Neural progenitor cell (in vitro differentiated cells): Measurements from ENCODE around the gene LTBP3. TPM values are rescaled to one million over a fixed set of nuclear protein-coding genes. Genes with fewer than 3 reads are reported as not detected.

Experiments used
- DNase-seq: peaks from one replicate; pipeline ENCODE4 v3.0.0-alpha.2; 2016; ENCODE audit warnings: low spot score
- H2AFZ ChIP-seq: fragments of 200-600 bp; sonication (generic); replicated peaks from 2 replicates; pipeline ENCODE4 v1.6.1; 2016; ENCODE audit warnings: antibody characterized with exemption
- H3F3A ChIP-seq: fragments of 200-600 bp; sonication (generic); 2 replicates; pipeline ENCODE4 v1.6.1; 2016; ENCODE audit warnings: antibody characterized with exemption, low read depth
- H3K27ac ChIP-seq: fragments of 200-600 bp; sonication (generic); 2 replicates; pipeline ENCODE4 v1.5.1; 2016; ENCODE audit warnings: mild to moderate bottlenecking
- H3K27me3 ChIP-seq: fragments of 200-600 bp; sonication (generic); 2 replicates; pipeline ENCODE4 v1.6.1; 2016; ENCODE audit warnings: mild to moderate bottlenecking, moderate library complexity
- H3K36me3 ChIP-seq: fragments of 200-600 bp; sonication (generic); 2 replicates; pipeline ENCODE4 v1.5.1; 2016
- H3K4me1 ChIP-seq: fragments of 200-600 bp; sonication (generic); 2 replicates; pipeline ENCODE4 v1.6.1; 2016; ENCODE audit warnings: mixed run types
- H3K4me2 ChIP-seq: fragments of 200-600 bp; sonication (generic); 2 replicates; pipeline ENCODE4 v1.6.1; 2016
- H3K4me3 ChIP-seq: fragments of 200-600 bp; sonication (generic); 2 replicates; pipeline ENCODE4 v1.5.1; 2016
- H3K79me2 ChIP-seq: fragments of 200-600 bp; sonication (generic); 2 replicates; pipeline ENCODE4 v1.6.1; 2016; ENCODE audit warnings: low read depth
- H3K9ac ChIP-seq: fragments of 200-600 bp; sonication (generic); 2 replicates; pipeline ENCODE4 v1.6.1; 2016
- H3K9me3 ChIP-seq: fragments of 200-600 bp; sonication (generic); 2 replicates; pipeline ENCODE4 v1.5.1; 2016; ENCODE audit warnings: low read depth
- H4K20me1 ChIP-seq: fragments of 200-600 bp; sonication (generic); 2 replicates; pipeline ENCODE4 v1.6.1; 2016; ENCODE audit warnings: low read depth
- H3K27ac Mint-ChIP-seq: 3 replicates; pipeline ENCODE4 v1.8.0; 2021; ENCODE audit warnings: mixed read lengths
- H3K27me3 Mint-ChIP-seq: 2 replicates; pipeline ENCODE4 v1.8.0; 2022; ENCODE audit warnings: low read depth, mild to moderate bottlenecking, inconsistent platforms, moderate library complexity, mixed read lengths; ENCODE audit not compliant: insufficient read depth
- H3K36me3 Mint-ChIP-seq: 3 replicates; pipeline ENCODE4 v1.8.0; 2021; ENCODE audit warnings: mixed read lengths
- H3K4me1 Mint-ChIP-seq: 3 replicates; pipeline ENCODE4 v1.8.0; 2021; ENCODE audit warnings: mixed read lengths
- H3K4me3 Mint-ChIP-seq: 3 replicates; pipeline ENCODE4 v1.8.0; 2021; ENCODE audit warnings: mild to moderate bottlenecking, moderate library complexity, mixed read lengths
- H3K9me3 Mint-ChIP-seq: 3 replicates; pipeline ENCODE4 v1.8.0; 2020; ENCODE audit warnings: mixed read lengths
- CTCF ChIP-seq: fragments of 200-600 bp; sonication (generic); IDR thresholded peaks from 2 replicates; pipeline ENCODE4 v1.5.1; 2017; ENCODE audit warnings: antibody characterized with exemption, mild to moderate bottlenecking
- EZH2 ChIP-seq: fragments of 200-600 bp; sonication (generic); IDR thresholded peaks from 2 replicates; pipeline ENCODE4 v1.6.1; 2017; ENCODE audit warnings: antibody characterized with exemption, mild to moderate bottlenecking, moderate library complexity
- EZH2phosphoT487 ChIP-seq: fragments of 200-600 bp; sonication (generic); IDR thresholded peaks from 2 replicates; pipeline ENCODE4 v1.6.1; 2017; ENCODE audit warnings: antibody characterized with exemption
- total RNA-seq: library from RNA; depleted of rRNA; stranded (reverse); fragments of >200 nt; gene quantifications from 2 replicates; pipeline ENCODE4 v1.2.3, GENCODE V29; 2015; ENCODE audit warnings: low replicate concordance

Gene LTBP3
- total RNA-seq, 1 donor from 2014 or later, result 1.2 TPM

GRCh38 chr11:65542738-65543390 is 15.3 kb downstream of the LTBP3 start:
- H3K4me1 Mint-ChIP-seq, result peaks cover 21% of the 10 kb centered on the region
- H3K9me3 Mint-ChIP-seq, result no peaks in the 10 kb centered on the region
- H3K36me3 Mint-ChIP-seq, result peaks cover 1% of the 10 kb centered on the region
- H3K36me3 ChIP-seq, result no peaks in the 10 kb centered on the region
- H3K9ac ChIP-seq, result no peak overlapping the region
- no peak overlapping the region for H3K4me3 ChIP-seq
- peaks cover 17% of the 10 kb centered on the region for H3K27me3 Mint-ChIP-seq
- H3K27me3 ChIP-seq, result peaks cover 97% of the 10 kb centered on the region
- H4K20me1 ChIP-seq, result peaks cover 40% of the 10 kb centered on the region
- DNase-seq, result no peak
- H3K9me3 ChIP-seq, result no peaks in the 10 kb centered on the region
- peaks cover 23% of the 10 kb centered on the region for H3K4me1 ChIP-seq
- H3K4me3 Mint-ChIP-seq, result no peak overlapping the region
- no peak overlapping the region for H3K27ac ChIP-seq
- H3K4me2 ChIP-seq, result no peak overlapping the region
- H3K27ac Mint-ChIP-seq, result no peak overlapping the region
- H3F3A ChIP-seq, result peaks cover 35% of the 10 kb centered on the region
- H3K79me2 ChIP-seq, result no peaks in the 10 kb centered on the region
- H2AFZ ChIP-seq, result no peak overlapping the region
- TF ChIP-seq EZH2phosphoT487 (no peak), CTCF (no peak), EZH2 (no peak)

- Histone ChIP-seq H4K20me1 (peaks cover 38% of the 10 kb centered on the region), H3K4me2 (peak overlapping the region; percentile 77), H3K4me1 (peaks cover 23% of the 10 kb centered on the region), H3K27me3 (peaks cover 90% of the 10 kb centered on the region), H3K4me3 (peak overlapping the region; percentile 48), H3K27ac (no peak overlapping the region), H3K9ac (no peak overlapping the region), H3K79me2 (no peaks in the 10 kb centered on the region), H3F3A (peaks cover 34% of the 10 kb centered on the region), H2AFZ (peak overlapping the region; percentile 48), H3K9me3 (no peaks in the 10 kb centered on the region), H3K36me3 (no peaks in the 10 kb centered on the region)
- peak overlapping the region; percentile 84 for H3K4me3 Mint-ChIP-seq
- no peak for TF ChIP-seq EZH2phosphoT487
- no peak for TF ChIP-seq EZH2
- no peak for TF ChIP-seq CTCF
- no peaks in the 10 kb centered on the region for H3K9me3 Mint-ChIP-seq
- H3K27me3 Mint-ChIP-seq, result peaks cover 21% of the 10 kb centered on the region
- no peak overlapping the region for H3K27ac Mint-ChIP-seq
- no peak for DNase-seq
- peaks cover 4% of the 10 kb centered on the region for H3K36me3 Mint-ChIP-seq
- H3K4me1 Mint-ChIP-seq, result peaks cover 18% of the 10 kb centered on the region
Observed at GRCh38 chr11:65541093-65541982, 16.8 kb downstream of the LTBP3 start.

GRCh38 chr11:65540290-65541092 is 17.7 kb downstream of the LTBP3 start:
- Histone ChIP-seq H2AFZ (peak overlapping the region; percentile 48), H3K9ac (no peak overlapping the region), H3K79me2 (no peaks in the 10 kb centered on the region), H3K27me3 (peaks cover 82% of the 10 kb centered on the region), H3K27ac (no peak overlapping the region), H3K4me2 (peak overlapping the region; percentile 77), H4K20me1 (peaks cover 35% of the 10 kb centered on the region), H3K36me3 (no peaks in the 10 kb centered on the region), H3K4me3 (peak overlapping the region; percentile 48), H3K4me1 (peaks cover 19% of the 10 kb centered on the region), H3F3A (peaks cover 29% of the 10 kb centered on the region), H3K9me3 (no peaks in the 10 kb centered on the region)
- TF ChIP-seq CTCF, result peak; percentile 88
- TF ChIP-seq EZH2, result peak; percentile 21
- peak; percentile 71 for TF ChIP-seq EZH2phosphoT487
- H3K27ac Mint-ChIP-seq, result no peak overlapping the region
- H3K36me3 Mint-ChIP-seq, result peaks cover 8% of the 10 kb centered on the region
- no peaks in the 10 kb centered on the region for H3K9me3 Mint-ChIP-seq
- H3K4me1 Mint-ChIP-seq, result peaks cover 11% of the 10 kb centered on the region
- peak; percentile 95 for DNase-seq
- H3K4me3 Mint-ChIP-seq, result peak overlapping the region; percentile 84
- H3K27me3 Mint-ChIP-seq, result peaks cover 20% of the 10 kb centered on the region
